Mesenchymal stem cell (in vitro differentiated cells and primary cell): ENCODE measurements around the gene ZBTB16.
A peak's percentile ranks its signal among the peaks of the same experiment; 100 is the strongest.

Source experiments
- DNase-seq: peaks from one replicate; pipeline ENCODE4 v3.0.0-alpha.2; 2013
- H2AFZ ChIP-seq: one replicate; pipeline ENCODE4 v1.6.1; 2013; ENCODE audit warnings: low read depth, mild to moderate bottlenecking, control low read depth, inconsistent platforms, low read length, moderate library complexity
- H2AK5ac ChIP-seq: 2 replicates; pipeline ENCODE4 v1.6.1; 2013; ENCODE audit warnings: low read length, moderate library complexity, mild to moderate bottlenecking, inconsistent platforms; ENCODE audit not compliant: severe bottlenecking
- H2BK120ac ChIP-seq: one replicate; pipeline ENCODE4 v1.6.1; 2013; ENCODE audit warnings: low read depth, mild to moderate bottlenecking, inconsistent platforms, low read length, moderate library complexity
- H2BK12ac ChIP-seq, 2 experiments: one replicate each; pipeline ENCODE4 v1.6.1; 2013; ENCODE audit warnings: inconsistent platforms in 2 of 2, low read length in 2 of 2, mild to moderate bottlenecking in 2 of 2, moderate library complexity in 2 of 2, control low read depth in 1 of 2
- H2BK15ac ChIP-seq: one replicate; pipeline ENCODE4 v1.6.1; 2013; ENCODE audit warnings: mild to moderate bottlenecking, low read depth, inconsistent platforms; ENCODE audit not compliant: poor library complexity, severe bottlenecking
- H2BK5ac ChIP-seq: 2 replicates; pipeline ENCODE4 v1.6.1; 2013; ENCODE audit warnings: low read depth, mild to moderate bottlenecking, low read length, control low read depth, inconsistent platforms; ENCODE audit not compliant: poor library complexity, severe bottlenecking
- H3K14ac ChIP-seq, 2 experiments: one replicate each; pipeline ENCODE4 v1.6.1; 2013; ENCODE audit warnings: inconsistent platforms in 2 of 2, low read length in 2 of 2, control low read depth in 1 of 2, mild to moderate bottlenecking in 1 of 2, moderate library complexity in 1 of 2
- H3K18ac ChIP-seq, 2 experiments: one replicate each; pipeline ENCODE4 v1.6.1; 2013; ENCODE audit warnings: inconsistent platforms in 2 of 2, low read length in 2 of 2, control low read depth in 1 of 2, low read depth in 1 of 2, mild to moderate bottlenecking in 1 of 2
- H3K23ac ChIP-seq, 2 experiments: one replicate each; pipeline ENCODE4 v1.6.1; 2013; ENCODE audit warnings: inconsistent platforms in 2 of 2, low read length in 2 of 2, mild to moderate bottlenecking in 2 of 2, moderate library complexity in 2 of 2, control low read depth in 1 of 2
- H3K27ac ChIP-seq: 2 replicates; pipeline ENCODE4 v1.5.1; 2013; ENCODE audit warnings: mild to moderate bottlenecking, moderate library complexity, low read length, control low read depth, inconsistent platforms; ENCODE audit not compliant: poor library complexity, severe bottlenecking
- H3K27me3 ChIP-seq, 2 experiments: 2 replicates each; pipeline versions ENCODE4 v1.6.1 to v1.7.0; 2013; ENCODE audit warnings: low read length in 2 of 2, mild to moderate bottlenecking in 2 of 2, moderate library complexity in 2 of 2, control low read depth in 1 of 2, inconsistent platforms in 1 of 2; ENCODE audit not compliant: control insufficient read depth in 1 of 2, insufficient read depth in 1 of 2
- H3K36me3 ChIP-seq, 2 experiments: 2 replicates each; pipeline versions ENCODE4 v1.6.1 to v1.7.0; 2013; ENCODE audit warnings: low read length in 2 of 2, control low read depth in 1 of 2, inconsistent platforms in 1 of 2, low read depth in 1 of 2, mild to moderate bottlenecking in 1 of 2; ENCODE audit not compliant: insufficient read depth in 2 of 2, control insufficient read depth in 1 of 2
- H3K4ac ChIP-seq, 2 experiments: one replicate each; pipeline ENCODE4 v1.6.1; 2013; ENCODE audit warnings: inconsistent platforms in 2 of 2, low read length in 2 of 2, mild to moderate bottlenecking in 2 of 2, moderate library complexity in 2 of 2, control low read depth in 1 of 2, low read depth in 1 of 2
- H3K4me1 ChIP-seq: 2 replicates; pipeline ENCODE4 v1.6.1; 2013; ENCODE audit warnings: low read depth, low read length, control low read depth; ENCODE audit not compliant: control insufficient read depth, insufficient read depth
- H3K4me2 ChIP-seq: 2 replicates; pipeline ENCODE4 v1.6.1; 2013; ENCODE audit warnings: low read length, mild to moderate bottlenecking, inconsistent platforms; ENCODE audit not compliant: poor library complexity, severe bottlenecking
- H3K4me3 ChIP-seq, 2 experiments: 2 replicates each; pipeline versions ENCODE4 v1.5.1 to v1.7.0; 2013; ENCODE audit warnings: low read length in 2 of 2, mild to moderate bottlenecking in 2 of 2, control low read depth in 1 of 2, low read depth in 1 of 2; ENCODE audit not compliant: insufficient read depth in 1 of 2
- H3K79me1 ChIP-seq: replicated peaks from 2 replicates; pipeline ENCODE4 v1.6.1; 2013; ENCODE audit warnings: mild to moderate bottlenecking, control low read depth, low read length, inconsistent platforms; ENCODE audit not compliant: poor library complexity, severe bottlenecking
- H3K9ac ChIP-seq: 2 replicates; pipeline ENCODE4 v1.7.0; 2013; ENCODE audit warnings: mild to moderate bottlenecking, low read length, moderate library complexity
- H3K9me3 ChIP-seq: 2 replicates; pipeline ENCODE4 v1.7.0; 2013; ENCODE audit warnings: mild to moderate bottlenecking, low read length; ENCODE audit not compliant: control insufficient read depth
- H4K8ac ChIP-seq: one replicate; pipeline ENCODE4 v1.6.1; 2013; ENCODE audit warnings: inconsistent platforms, mild to moderate bottlenecking, low read length, moderate library complexity
- H4K91ac ChIP-seq: one replicate; pipeline ENCODE4 v1.6.1; 2013; ENCODE audit warnings: mild to moderate bottlenecking, low read length, inconsistent platforms
- whole genome bisulfite sequencing: methylation state at CpG from one replicate; pipeline ENCODE4 v1.1.7; 2013; ENCODE audit warnings: mixed read lengths; 5-methylcytosine and 5-hydroxymethylcytosine counted together

ZBTB16 gene

DNA sequence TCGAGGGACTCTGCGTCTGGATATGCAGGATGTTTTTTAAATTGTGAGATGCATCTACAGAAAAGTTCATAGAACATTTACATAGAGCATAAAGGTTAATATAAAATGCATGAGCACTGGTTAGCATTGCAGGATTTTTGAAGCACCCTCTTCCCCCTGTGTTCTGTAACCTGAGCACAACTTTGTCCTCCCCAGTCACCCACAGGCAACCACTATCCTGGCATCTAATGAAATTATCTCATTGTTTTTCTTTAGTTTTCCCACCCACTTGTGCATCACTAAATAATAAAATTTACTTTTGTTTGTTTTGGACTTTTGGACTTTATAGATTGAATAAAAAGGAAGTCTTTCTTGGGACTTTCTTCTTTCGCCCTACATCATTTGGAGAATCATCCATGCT lies 226.7 kb downstream of the ZBTB16 start:
- H4K91ac ChIP-seq: no peak overlapping the region
- no peak overlapping the region for H2AFZ ChIP-seq
- no peak for DNase-seq
- H2BK15ac ChIP-seq: no peak overlapping the region
- no peak overlapping the region for H3K27ac ChIP-seq
- no peak overlapping the region for H3K4me2 ChIP-seq
- no peaks in the 10 kb centered on the region for H3K27me3 ChIP-seq
- H3K14ac ChIP-seq: no peak overlapping the region
- no peaks in the 10 kb centered on the region for H3K36me3 ChIP-seq
- no peak overlapping the region for H2BK120ac ChIP-seq
- H2BK12ac ChIP-seq: no peak overlapping the region
- H3K23ac ChIP-seq: no peak overlapping the region
- H4K8ac ChIP-seq: no peak overlapping the region
- no peak overlapping the region for H3K4ac ChIP-seq
- peaks cover 7% of the 10 kb centered on the region for H3K4me1 ChIP-seq
- H3K9ac ChIP-seq: no peak overlapping the region
- H3K4me3 ChIP-seq: no peak overlapping the region
- no CpG with 5 or more reads among the region's 3 CpGs for WGBS
- H3K79me1 ChIP-seq: no peaks in the 10 kb centered on the region
- peak overlapping the region; percentile 62 for H2AK5ac ChIP-seq
- no peaks in the 10 kb centered on the region for H3K9me3 ChIP-seq
- no peak overlapping the region for H2BK5ac ChIP-seq
- H3K18ac ChIP-seq: no peak overlapping the region

- Histone ChIP-seq H3K9ac (no peak overlapping the region), H3K79me1 (no peaks in the 10 kb centered on the region), H2AK5ac (no peak overlapping the region), H3K4me2 (no peak overlapping the region), H3K4me3 (no peak overlapping the region), H3K4ac (no peak overlapping the region), H2BK15ac (no peak overlapping the region), H3K36me3 (no peaks in the 10 kb centered on the region), H4K91ac (no peak overlapping the region), H2BK12ac (no peak overlapping the region), H3K9me3 (no peaks in the 10 kb centered on the region), H3K27ac (no peak overlapping the region), H2AFZ (no peak overlapping the region), H2BK5ac (no peak overlapping the region), H3K4me1 (peaks cover 7% of the 10 kb centered on the region), H3K23ac (no peak overlapping the region), H3K27me3 (no peaks in the 10 kb centered on the region), H4K8ac (no peak overlapping the region), H3K14ac (no peak overlapping the region), H3K18ac (no peak overlapping the region), H2BK120ac (no peak overlapping the region)
- no peak for DNase-seq
- no CpG with 5 or more reads among the region's 2 CpGs for WGBS
Observed at GRCh38 chr11:114287154-114287553, 227.6 kb downstream of the ZBTB16 start.

DNA sequence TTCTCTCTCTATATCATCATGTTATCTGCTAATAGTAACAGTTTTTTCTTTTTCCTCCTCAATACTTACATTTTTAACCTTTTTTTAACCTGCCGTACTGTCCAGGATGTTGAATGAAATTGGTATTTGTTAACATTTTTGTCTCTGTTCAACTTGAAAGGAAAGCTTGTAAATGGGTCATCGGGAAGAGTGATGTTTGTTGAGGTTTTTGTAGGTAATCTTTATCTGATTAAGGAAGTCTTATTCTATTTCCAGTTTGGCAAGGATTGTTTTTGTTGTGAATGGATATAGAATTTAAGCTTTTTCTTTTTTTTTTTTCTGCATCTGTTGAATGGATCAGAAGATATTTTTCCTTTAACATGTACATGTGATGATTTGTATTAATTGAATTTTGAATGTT lies 228.6 kb downstream of the ZBTB16 start:
- Histone ChIP-seq H3K9ac (no peak overlapping the region), H4K8ac (no peak overlapping the region), H3K9me3 (no peaks in the 10 kb centered on the region), H3K4me2 (no peak overlapping the region), H3K14ac (no peak overlapping the region), H3K79me1 (no peaks in the 10 kb centered on the region), H2BK12ac (no peak overlapping the region), H3K18ac (no peak overlapping the region), H2BK15ac (no peak overlapping the region), H3K4ac (no peak overlapping the region), H2AK5ac (no peak overlapping the region), H2BK5ac (no peak overlapping the region), H3K4me3 (no peak overlapping the region), H3K36me3 (no peaks in the 10 kb centered on the region), H2AFZ (no peak overlapping the region), H2BK120ac (no peak overlapping the region), H3K4me1 (peaks cover 10% of the 10 kb centered on the region), H3K27ac (no peak overlapping the region), H3K27me3 (no peaks in the 10 kb centered on the region), H3K23ac (no peak overlapping the region), H4K91ac (no peak overlapping the region)
- 91% methylated on average over 2 of the region's 2 CpGs for WGBS
- no peak for DNase-seq

GRCh38 chr11:114289779-114290178 lies 230.3 kb downstream of the ZBTB16 start:
- Histone ChIP-seq H4K91ac (peak overlapping the region; percentile 90), H4K8ac (peak overlapping the region; percentile 81), H3K4me3 (no peak overlapping the region), H2BK12ac (peak overlapping the region in 1 of 2 experiments; percentile 94), H2BK5ac (peak overlapping the region; percentile 4), H3K9me3 (no peaks in the 10 kb centered on the region), H3K18ac (peak overlapping the region in 1 of 2 experiments; percentile 83), H2BK15ac (no peak overlapping the region), H3K27me3 (no peaks in the 10 kb centered on the region), H3K4me1 (peaks cover 10% of the 10 kb centered on the region), H3K9ac (no peak overlapping the region), H3K27ac (peak overlapping the region; percentile 74), H3K14ac (no peak overlapping the region), H3K4ac (peak overlapping the region; percentile 19 to 91), H2BK120ac (peak overlapping the region; percentile 77), H2AK5ac (peak overlapping the region; percentile 96), H3K36me3 (no peaks in the 10 kb centered on the region), H3K4me2 (no peak overlapping the region), H3K23ac (no peak overlapping the region), H2AFZ (no peak overlapping the region), H3K79me1 (no peaks in the 10 kb centered on the region)
- WGBS: 50% methylated on average over 3 of the region's 5 CpGs
- DNase-seq: no peak
